ENCODE data around the gene P4HA2.

DNA sequence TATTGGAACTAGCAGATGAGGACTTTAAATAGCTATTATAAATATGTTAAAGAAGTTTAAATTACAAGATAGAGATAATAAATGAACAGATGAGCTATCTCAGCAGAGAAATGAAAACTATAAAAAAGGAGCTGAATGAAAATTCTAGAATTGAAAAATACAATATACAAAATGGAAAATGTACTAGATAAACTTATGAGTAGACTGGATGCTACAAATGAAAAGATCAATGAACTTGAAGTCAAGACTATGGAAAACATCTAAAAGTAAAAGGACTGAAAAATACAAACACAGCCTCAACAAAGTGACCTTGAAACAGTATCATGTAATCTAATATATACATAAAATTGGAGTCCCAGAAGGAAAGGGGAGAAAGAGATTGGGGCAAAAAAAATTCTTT lies 19.2 kb upstream of the P4HA2 start:
- TF ChIP-seq, protein P1, sequence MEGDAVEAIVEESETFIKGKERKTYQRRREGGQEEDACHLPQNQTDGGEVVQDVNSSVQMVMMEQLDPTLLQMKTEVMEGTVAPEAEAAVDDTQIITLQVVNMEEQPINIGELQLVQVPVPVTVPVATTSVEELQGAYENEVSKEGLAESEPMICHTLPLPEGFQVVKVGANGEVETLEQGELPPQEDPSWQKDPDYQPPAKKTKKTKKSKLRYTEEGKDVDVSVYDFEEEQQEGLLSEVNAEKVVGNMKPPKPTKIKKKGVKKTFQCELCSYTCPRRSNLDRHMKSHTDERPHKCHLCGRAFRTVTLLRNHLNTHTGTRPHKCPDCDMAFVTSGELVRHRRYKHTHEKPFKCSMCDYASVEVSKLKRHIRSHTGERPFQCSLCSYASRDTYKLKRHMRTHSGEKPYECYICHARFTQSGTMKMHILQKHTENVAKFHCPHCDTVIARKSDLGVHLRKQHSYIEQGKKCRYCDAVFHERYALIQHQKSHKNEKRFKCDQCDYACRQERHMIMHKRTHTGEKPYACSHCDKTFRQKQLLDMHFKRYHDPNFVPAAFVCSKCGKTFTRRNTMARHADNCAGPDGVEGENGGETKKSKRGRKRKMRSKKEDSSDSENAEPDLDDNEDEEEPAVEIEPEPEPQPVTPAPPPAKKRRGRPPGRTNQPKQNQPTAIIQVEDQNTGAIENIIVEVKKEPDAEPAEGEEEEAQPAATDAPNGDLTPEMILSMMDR (IDR thresholded peaks at IDR 0.05; ENCODE audit: insufficient read depth, low read length, poor library complexity, severe bottlenecking) = no peak
- TF ChIP-seq EZH2phosphoT487 (conservative IDR thresholded peaks at IDR 0.05; ENCODE audit: low read length) = no peak
